ENCODE results near the gene TCERG1. TPM values are rescaled to one million over a fixed set of nuclear protein-coding genes. Genes with fewer than 3 reads are reported as not detected.

Gene TCERG1
- total RNA-seq, 1 experiment from 2014 or later: 142 TPM

- no peak for DNase-seq (ENCODE audit: low spot score)
- Histone ChIP-seq H3K36me3 (ENCODE audit: insufficient read depth, low read length, poor library complexity, severe bottlenecking) (no peaks in the 10 kb centered on the region), H3K27me3 (replicated peaks; ENCODE audit: insufficient read depth, low read depth, low read length, poor library complexity) (peaks cover 5% of the 10 kb centered on the region), H3K4me1 (ENCODE audit: insufficient read depth, low read length, poor library complexity, severe bottlenecking) (no peaks in the 10 kb centered on the region), H3K4me3 (ENCODE audit: low read depth, low read length, poor library complexity, severe bottlenecking) (no peak overlapping the region), H3K9me3 (ENCODE audit: low read depth, low read length, poor library complexity, severe bottlenecking) (no peaks in the 10 kb centered on the region), H3K27ac (ENCODE audit: low read depth, low read length, poor library complexity, severe bottlenecking) (no peak overlapping the region)
- intact Hi-C loops (cut with micrococcal nuclease; ENCODE audit: unreplicated experiment): no loop called here
- TF ChIP-seq EZH2 (IDR thresholded peaks at IDR 0.05; ENCODE audit: borderline replicate concordance, low read depth, low read length, poor library complexity, severe bottlenecking) (no peak), CTCF (conservative IDR thresholded peaks at IDR 0.05; ENCODE audit: low read depth, low read length) (no peak)
- POLR2A ChIA-PET (ENCODE audit: low non-redundant PET): no interaction called here
- CTCF ChIA-PET: no interaction called here
- no TSS peak for BruUV-seq (replicated peaks)
Observed at GRCh38 chr5:146400201-146400600, 46.9 kb upstream of the TCERG1 start.

- H3K27me3 ChIP-seq (replicated peaks; ENCODE audit: insufficient read depth, low read depth, low read length, poor library complexity): peaks cover 5% of the 10 kb centered on the region
- intact Hi-C loops (cut with micrococcal nuclease; ENCODE audit: unreplicated experiment): no loop called here
- H3K27ac ChIP-seq (ENCODE audit: low read depth, low read length, poor library complexity, severe bottlenecking): no peak overlapping the region
- no peaks in the 10 kb centered on the region for H3K4me1 ChIP-seq (ENCODE audit: insufficient read depth, low read length, poor library complexity, severe bottlenecking)
- no peaks in the 10 kb centered on the region for H3K36me3 ChIP-seq (ENCODE audit: insufficient read depth, low read length, poor library complexity, severe bottlenecking)
- no peak for TF ChIP-seq EZH2 (IDR thresholded peaks at IDR 0.05; ENCODE audit: borderline replicate concordance, low read depth, low read length, poor library complexity, severe bottlenecking)
- TF ChIP-seq CTCF (conservative IDR thresholded peaks at IDR 0.05; ENCODE audit: low read depth, low read length): no peak
- CTCF ChIA-PET: no interaction called here
- BruUV-seq (replicated peaks): no TSS peak
- H3K4me3 ChIP-seq (ENCODE audit: low read depth, low read length, poor library complexity, severe bottlenecking): no peak overlapping the region
- POLR2A ChIA-PET (ENCODE audit: low non-redundant PET): no interaction called here
- no peaks in the 10 kb centered on the region for H3K9me3 ChIP-seq (ENCODE audit: low read depth, low read length, poor library complexity, severe bottlenecking)
- DNase-seq (ENCODE audit: low spot score): no peak
Observed at GRCh38 chr5:146401021-146401420, 46.1 kb upstream of the TCERG1 start.

GRCh38 chr5:146402949-146403348 lies 44.2 kb upstream of the TCERG1 start:
- ChIA-PET CTCF (interaction anchor here (0.6 kb wide), 1 partner anchor 8 kb away, joined by 4 read pairs; no protein-coding TSS in a partner anchor), POLR2A (ENCODE audit: low non-redundant PET) (no interaction called here)

More at GRCh38 chr5:146402949-146403348, 44.2 kb upstream of the TCERG1 start:
- intact Hi-C loops (cut with micrococcal nuclease; ENCODE audit: unreplicated experiment): no loop called here
- Histone ChIP-seq H3K4me1 (ENCODE audit: insufficient read depth, low read length, poor library complexity, severe bottlenecking) (no peaks in the 10 kb centered on the region), H3K27ac (ENCODE audit: low read depth, low read length, poor library complexity, severe bottlenecking) (no peak overlapping the region), H3K4me3 (ENCODE audit: low read depth, low read length, poor library complexity, severe bottlenecking) (no peak overlapping the region), H3K27me3 (replicated peaks; ENCODE audit: insufficient read depth, low read depth, low read length, poor library complexity) (peaks cover 5% of the 10 kb centered on the region), H3K9me3 (ENCODE audit: low read depth, low read length, poor library complexity, severe bottlenecking) (no peaks in the 10 kb centered on the region), H3K36me3 (ENCODE audit: insufficient read depth, low read length, poor library complexity, severe bottlenecking) (no peaks in the 10 kb centered on the region)
- TF ChIP-seq CTCF (conservative IDR thresholded peaks at IDR 0.05; ENCODE audit: low read depth, low read length) (no peak), EZH2 (IDR thresholded peaks at IDR 0.05; ENCODE audit: borderline replicate concordance, low read depth, low read length, poor library complexity, severe bottlenecking) (no peak)
- no TSS peak for BruUV-seq (replicated peaks)
- no peak for DNase-seq (ENCODE audit: low spot score)
